Ovary (tissue), 9 donors: ENCODE results near the gene COX19. TPM values are rescaled to one million over a fixed set of nuclear protein-coding genes. Genes with fewer than 3 reads are reported as not detected.
"Not testable (repeated sequence)": the region's sequence is repeated elsewhere in the genome, so short reads cannot be mapped to it uniquely, and the experiment has no call there.

ENCODE experiments used
- DNase-seq, 5 donors: peaks; one replicate each; pipeline ENCODE4 v3.0.0-alpha.2; 2019 to 2020
- H3K27ac ChIP-seq, 2 donors: fragments of 200-600 bp; one replicate each; pipeline versions ENCODE4 v1.5.1 to v1.8.0; 2019 to 2022
- H3K27me3 ChIP-seq: fragments of 200-600 bp; one replicate; pipeline ENCODE4 v1.8.0; 2022
- H3K36me3 ChIP-seq: fragments of 200-600 bp; sonication (generic); one replicate; pipeline ENCODE4 v1.5.1; 2019
- H3K4me1 ChIP-seq: one replicate; pipeline ENCODE4 v1.8.1; 2013; ENCODE audit warnings: mild to moderate bottlenecking, moderate library complexity; ENCODE audit not compliant: insufficient read depth
- H3K4me3 ChIP-seq: fragments of 200-600 bp; sonication (generic); one replicate; pipeline ENCODE4 v1.5.1; 2017
- H3K9me3 ChIP-seq, 2 donors: fragments of 200-600 bp in 1 of 2; sonication (generic) in 1 of 2; one replicate each; pipeline versions ENCODE4 v1.5.1 to v1.8.1; 2013 to 2019; ENCODE audit warnings: mild to moderate bottlenecking in 1 of 2, moderate library complexity in 1 of 2
- EP300 ChIP-seq: sonication (generic); formaldehyde crosslinking; IDR thresholded peaks from one replicate; pipeline ENCODE4 v1.6.1; 2017; ENCODE audit warnings: antibody characterized with exemption
- POLR2A ChIP-seq: fragments of 450-650 bp; IDR thresholded peaks from one replicate; pipeline ENCODE4 v1.6.1; 2017; ENCODE audit warnings: antibody characterized with exemption, mild to moderate bottlenecking, moderate library complexity
- WGBS, 3 donors: extraction: QIAGEN DNeasy Blood & Tissue Kit in 1 of 3; methylation state at CpG; one replicate each; pipeline versions ENCODE4 v1.1.5 to v1.1.7; 2013 to 2017; 5-methylcytosine and 5-hydroxymethylcytosine counted together
- intact Hi-C, 4 donors: fragments of 100-400 bp; cut with DNase I; formaldehyde crosslinking; loops; one replicate each; pipeline versions ENCODE4 v1.11.0 to v1.15.1; 2022 to 2023
- polyA plus RNA-seq, 2 donors: library from polyadenylated mRNA; stranded (reverse); fragments of 200-250 nt in 1 of 2; fragments of 350-450 nt in 1 of 2; fragmentation: Illumina TruSeq in 1 of 2; extraction: RNeasy Lipid Tissue Mini Kit (QIAGEN cat#74804) in 1 of 2; gene quantifications; one replicate each; pipeline ENCODE4 v1.2.3, GENCODE V29; 2013 to 2014
- total RNA-seq, 7 donors: library from RNA; depleted of rRNA in 2 of 7; stranded (reverse); fragments of >200 nt in 2 of 7; fragmentation: NEBNext Ultra II Directional in 3 of 7; extraction: Animal tissue kit (Norgen Biotek cat#: 25700) in 3 of 7; gene quantifications; one replicate each; pipeline versions ENCODE4 v1.1.0 to v1.2.4, GENCODE V29; 2016 to 2023
- TF ChIP-seq, protein P1 (sequence below), 3 donors: fragments of 450-650 bp in 2 of 3; fragments of 200-600 bp in 1 of 3; IDR thresholded peaks; one replicate each; pipeline versions ENCODE4 v1.5.1 to v1.8.0; 2016 to 2022; ENCODE audit warnings: antibody characterized with exemption in 3 of 3, mild to moderate bottlenecking in 1 of 3
- donor health status: DM: no; HTN: no; CAD: no; lungs with moderate emphysema.
- donor health status: DM: no; HTN: no; CAD: no.
- donor health status: Bipolar disorder and iron deficiency.
- donor health status: DM: yes; HTN: yes; CAD: no.
- donor health status: DM: no; HTN: no; CAD: no.
- donor health status: DM: yes; HTN: yes; CAD: no.

COX19 gene
- total and polyA plus RNA-seq, 9 donors, result 6.7 to 15.2 (median 10.3) TPM

DNA sequence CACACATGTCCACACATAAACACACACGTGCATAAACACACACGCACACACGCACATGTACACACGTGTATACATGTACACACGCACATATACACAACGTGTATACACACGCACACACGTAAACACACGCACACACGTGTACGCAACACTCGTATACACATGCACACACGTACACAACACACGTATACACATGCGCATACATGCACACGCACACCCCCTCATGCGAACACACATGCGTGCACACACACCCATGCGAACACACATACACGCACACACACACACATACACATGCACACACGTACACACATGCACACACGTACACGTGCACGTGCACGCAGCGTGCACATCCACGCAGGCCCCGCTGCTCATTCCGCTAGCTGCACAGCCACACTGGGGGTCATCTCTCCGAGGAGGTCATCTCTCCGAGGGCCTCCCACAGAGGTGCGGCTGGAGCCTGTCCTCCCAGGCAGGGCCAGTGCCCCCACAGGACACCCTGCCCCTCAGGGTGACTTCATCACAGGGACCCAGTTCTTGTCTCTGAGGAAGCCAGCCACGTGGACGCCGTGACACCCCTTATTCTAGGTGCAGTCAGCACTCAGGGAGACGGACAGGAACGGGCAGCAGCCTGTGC, 33.5 kb upstream of the COX19 start:
- H3K27ac ChIP-seq, result no peak overlapping the region
- H3K36me3 ChIP-seq, result no peaks in the 10 kb centered on the region
- WGBS, 3 donors, result 89 to 91% (median 91%) methylated on average over 37 of the region's 37 CpGs
- H3K4me1 ChIP-seq, result no peaks in the 10 kb centered on the region
- DNase-seq, result no peak
- H3K4me3 ChIP-seq, result no peak overlapping the region
- H3K9me3 ChIP-seq, result no peaks in the 10 kb centered on the region
- no peaks in the 10 kb centered on the region for H3K27me3 ChIP-seq
- intact Hi-C loops, result no loop called here
- TF ChIP-seq, protein P1, sequence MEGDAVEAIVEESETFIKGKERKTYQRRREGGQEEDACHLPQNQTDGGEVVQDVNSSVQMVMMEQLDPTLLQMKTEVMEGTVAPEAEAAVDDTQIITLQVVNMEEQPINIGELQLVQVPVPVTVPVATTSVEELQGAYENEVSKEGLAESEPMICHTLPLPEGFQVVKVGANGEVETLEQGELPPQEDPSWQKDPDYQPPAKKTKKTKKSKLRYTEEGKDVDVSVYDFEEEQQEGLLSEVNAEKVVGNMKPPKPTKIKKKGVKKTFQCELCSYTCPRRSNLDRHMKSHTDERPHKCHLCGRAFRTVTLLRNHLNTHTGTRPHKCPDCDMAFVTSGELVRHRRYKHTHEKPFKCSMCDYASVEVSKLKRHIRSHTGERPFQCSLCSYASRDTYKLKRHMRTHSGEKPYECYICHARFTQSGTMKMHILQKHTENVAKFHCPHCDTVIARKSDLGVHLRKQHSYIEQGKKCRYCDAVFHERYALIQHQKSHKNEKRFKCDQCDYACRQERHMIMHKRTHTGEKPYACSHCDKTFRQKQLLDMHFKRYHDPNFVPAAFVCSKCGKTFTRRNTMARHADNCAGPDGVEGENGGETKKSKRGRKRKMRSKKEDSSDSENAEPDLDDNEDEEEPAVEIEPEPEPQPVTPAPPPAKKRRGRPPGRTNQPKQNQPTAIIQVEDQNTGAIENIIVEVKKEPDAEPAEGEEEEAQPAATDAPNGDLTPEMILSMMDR (IDR thresholded peaks at IDR 0.05), result no peak
- TF ChIP-seq EP300 (no peak), POLR2A (no peak)

DNA sequence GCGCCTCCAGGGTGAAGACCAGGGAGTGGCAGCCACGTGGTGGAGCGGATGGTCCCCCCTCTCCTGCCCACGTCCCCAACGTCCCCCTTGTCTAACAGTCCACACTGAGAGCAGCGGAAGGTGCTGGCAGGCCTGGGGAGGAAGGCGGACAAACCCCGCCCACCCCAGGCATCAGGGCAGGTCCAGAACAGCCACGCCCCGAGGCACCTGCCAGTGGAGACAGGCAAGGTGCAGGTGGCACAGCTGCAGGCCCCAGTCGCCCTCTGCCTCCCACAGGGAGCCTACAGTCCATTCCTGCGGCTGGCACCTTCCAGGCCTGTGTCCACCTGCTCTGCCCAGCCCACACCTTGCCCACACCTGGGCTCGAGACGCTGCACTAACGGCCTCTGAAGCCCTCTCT, 32.6 kb upstream of the COX19 start:
- TF ChIP-seq EP300, result no peak
- TF ChIP-seq POLR2A, result no peak
- TF ChIP-seq, protein P1 (IDR thresholded peaks at IDR 0.05), result no peak
- H3K27ac ChIP-seq, result no peak overlapping the region
- no peaks in the 10 kb centered on the region for H3K27me3 ChIP-seq
- no peak overlapping the region for H3K4me3 ChIP-seq
- H3K4me1 ChIP-seq, result no peaks in the 10 kb centered on the region
- DNase-seq, result no peak
- no peaks in the 10 kb centered on the region for H3K36me3 ChIP-seq
- no peaks in the 10 kb centered on the region for H3K9me3 ChIP-seq
- intact Hi-C loops, result no loop called here
- WGBS, 3 donors, result 86 to 91% (median 88%) methylated on average over 13 to 15 of the region's 15 CpGs

DNA sequence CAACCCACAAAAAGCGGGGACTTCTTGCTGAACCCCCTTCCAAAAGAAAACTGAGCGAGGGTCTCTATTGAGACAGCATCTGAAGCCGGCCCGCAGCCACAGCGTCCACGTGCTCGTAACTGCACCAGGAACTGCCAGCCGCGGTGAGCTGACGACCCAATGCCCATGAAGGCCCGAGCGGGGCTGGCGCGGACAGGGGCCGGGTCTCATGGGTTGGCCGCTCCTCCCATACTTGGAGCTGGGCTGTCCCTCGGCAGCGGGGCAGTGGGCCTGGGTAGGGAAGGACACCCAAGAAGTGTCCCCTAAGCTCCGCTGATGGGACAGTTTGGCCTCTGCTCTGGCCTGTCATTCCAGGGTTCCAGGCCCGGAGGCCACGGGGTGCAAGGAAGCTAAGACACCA, 30.0 kb upstream of the COX19 start:
- no peaks in the 10 kb centered on the region for H3K27me3 ChIP-seq
- no peak overlapping the region for H3K27ac ChIP-seq
- H3K9me3 ChIP-seq, result no peaks in the 10 kb centered on the region
- 89 to 94% (median 94%) methylated on average over 20 to 21 of the region's 21 CpGs for WGBS, 3 donors
- H3K36me3 ChIP-seq, result no peaks in the 10 kb centered on the region
- TF ChIP-seq EP300, result no peak
- TF ChIP-seq POLR2A, result no peak
- TF ChIP-seq, protein P1 (IDR thresholded peaks at IDR 0.05), result no peak
- intact Hi-C loops, result no loop called here
- no peaks in the 10 kb centered on the region for H3K4me1 ChIP-seq
- no peak for DNase-seq
- H3K4me3 ChIP-seq, result no peak overlapping the region

- H3K27me3 ChIP-seq, result no peaks in the 10 kb centered on the region
- DNase-seq, result no peak
- no peaks in the 10 kb centered on the region for H3K4me1 ChIP-seq
- intact Hi-C loops, result no loop called here
- H3K4me3 ChIP-seq, result no peak overlapping the region
- H3K9me3 ChIP-seq, result no peaks in the 10 kb centered on the region
- WGBS, 3 donors, result 75 to 79% (median 76%) methylated on average over 32 of the region's 32 CpGs
- H3K36me3 ChIP-seq, result no peaks in the 10 kb centered on the region
- TF ChIP-seq POLR2A (no peak), EP300 (no peak)
- TF ChIP-seq, protein P1 (IDR thresholded peaks at IDR 0.05), result no peak
- H3K27ac ChIP-seq, result no peak overlapping the region
Observed at GRCh38 chr7:1004018-1004852, 28.9 kb upstream of the COX19 start.

DNA sequence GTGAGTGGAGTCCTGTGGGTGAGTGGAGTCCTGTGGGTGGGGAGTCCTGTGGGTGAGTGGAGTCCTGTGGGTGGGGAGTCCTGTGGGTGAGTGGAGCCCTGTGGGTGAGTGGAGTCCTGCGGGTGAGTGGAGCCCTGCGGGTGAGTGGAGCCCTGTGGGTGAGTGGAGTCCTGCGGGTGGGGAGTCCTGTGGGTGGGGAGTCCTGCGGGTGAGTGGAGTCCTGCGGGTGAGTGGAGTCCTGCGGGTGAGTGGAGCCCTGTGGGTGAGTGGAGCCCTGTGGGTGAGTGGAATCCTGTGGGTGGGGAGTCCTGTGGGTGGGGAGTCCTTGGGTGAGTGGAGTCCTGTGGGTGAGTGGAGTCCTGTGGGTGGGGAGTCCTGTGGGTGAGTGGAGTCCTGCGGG, 27.1 kb upstream of the COX19 start:
- H3K36me3 ChIP-seq, H3K27me3 ChIP-seq, H3K27ac ChIP-seq, intact Hi-C loops, H3K9me3 ChIP-seq, H3K4me1 ChIP-seq, DNase-seq, H3K4me3 ChIP-seq: not testable (repeated sequence)
- whole genome bisulfite sequencing, 3 donors, result 58 to 92% (median 72%) methylated on average over 4 to 7 of the region's 7 CpGs

GRCh38 chr7:1002026-1002425, 26.7 kb upstream of the COX19 start:
- DNase-seq, H3K4me3 ChIP-seq, intact Hi-C loops, H3K27ac ChIP-seq, H3K4me1 ChIP-seq, H3K27me3 ChIP-seq, H3K9me3 ChIP-seq, H3K36me3 ChIP-seq: not testable (repeated sequence)
- 84 to 100% (median 93%) methylated on average over 4 of the region's 4 CpGs for whole genome bisulfite sequencing, 3 donors

DNA sequence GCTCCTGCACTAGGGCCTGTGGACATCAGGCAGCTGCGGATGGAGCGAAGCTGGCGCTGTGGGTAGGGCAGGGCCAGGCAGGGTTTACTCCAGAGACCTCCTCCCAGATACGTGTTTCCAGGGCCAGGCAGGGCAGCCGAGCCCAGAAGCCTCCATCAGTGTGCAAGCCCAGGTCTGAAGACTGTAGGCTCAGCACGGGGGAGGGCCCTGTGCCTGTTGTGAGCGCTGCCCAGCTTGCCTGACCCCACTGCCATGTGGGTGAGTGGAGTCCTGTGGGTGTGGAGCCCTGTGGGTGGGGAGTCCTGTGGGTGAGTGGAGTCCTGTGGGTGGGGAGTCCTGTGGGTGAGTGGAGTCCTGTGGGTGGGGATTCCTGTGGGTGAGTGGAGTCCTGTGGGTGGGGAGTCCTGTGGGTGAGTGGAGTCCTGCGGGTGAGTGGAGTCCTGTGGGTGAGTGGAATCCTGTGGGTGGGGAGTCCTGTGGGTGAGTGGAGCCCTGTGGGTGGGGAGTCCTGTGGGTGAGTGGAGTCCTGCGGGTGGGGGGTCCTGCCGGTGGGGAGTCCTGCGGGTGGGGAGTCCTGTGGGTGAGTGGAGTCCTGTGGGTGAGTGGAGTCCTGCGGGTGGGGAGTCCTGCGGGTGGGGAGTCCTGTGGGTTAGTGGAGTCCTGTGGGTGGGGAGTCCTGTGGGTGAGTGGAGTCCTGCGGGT, 25.9 kb upstream of the COX19 start:
- intact Hi-C loops, H3K36me3 ChIP-seq, H3K27ac ChIP-seq, H3K4me3 ChIP-seq, H3K9me3 ChIP-seq, DNase-seq, H3K4me1 ChIP-seq, H3K27me3 ChIP-seq: not testable (repeated sequence)
- 85 to 90% (median 88%) methylated on average over 13 to 14 of the region's 14 CpGs for whole genome bisulfite sequencing, 3 donors
